PC-3 (cell line): ENCODE data around the gene ANKZF1. TPM values are rescaled to one million over a fixed set of nuclear protein-coding genes. Genes with fewer than 3 reads are reported as not detected.

ENCODE experiments used
- ATAC-seq: fragments of 200-7000 bp; cut with Tn5 transposase; 2 replicates; pipeline ENCODE4 v1.9.1; 2020; ENCODE audit warnings: mild to moderate bottlenecking, moderate library complexity
- BruUV-seq: library from RNA; stranded (reverse); fragments of 400-500 nt; replicated peaks from 2 replicates; lab custom pipeline; 2021; lab: Mats Ljungman, UMichigan
- CTCF ChIA-PET: fragments of 300-600 bp; sonication (Branson Sonifier 250); formaldehyde crosslinking; loops from one replicate; lab custom pipeline; 2022; ENCODE audit warnings: antibody characterized with exemption; lab: Charles Lee
- POLR2A ChIA-PET: fragments of 300-600 bp; sonication (Branson Sonifier 250); formaldehyde crosslinking; loops from one replicate; lab custom pipeline; 2022; ENCODE audit warnings: antibody characterized with exemption; ENCODE audit not compliant: unreplicated experiment; lab: Charles Lee
- DNase-seq: peaks from one replicate; pipeline ENCODE4 v3.0.0-alpha.2; 2015
- H2AFZ ChIP-seq: fragments of 300-600 bp; sonication (generic); 2 replicates; pipeline ENCODE4 v1.6.0; 2016; ENCODE audit warnings: antibody characterized with exemption, low read length
- H3F3A ChIP-seq: fragments of 300-600 bp; sonication (generic); one replicate; pipeline ENCODE4 v1.6.0; 2017; ENCODE audit warnings: antibody characterized with exemption, low read length, control low read depth, mild to moderate bottlenecking; ENCODE audit not compliant: unreplicated experiment
- H3K27ac ChIP-seq: fragments of 300-600 bp; sonication (generic); 2 replicates; pipeline ENCODE4 v1.5.1; 2016; ENCODE audit warnings: mild to moderate bottlenecking, low read length
- H3K27me3 ChIP-seq: fragments of 300-600 bp; sonication (generic); 2 replicates; pipeline ENCODE4 v1.6.1; 2016; ENCODE audit warnings: low read length, mixed read lengths
- H3K36me3 ChIP-seq: fragments of 300-600 bp; sonication (generic); 2 replicates; pipeline ENCODE4 v1.6.1; 2016; ENCODE audit warnings: low read depth, mixed run types, low read length, mixed read lengths
- H3K4me1 ChIP-seq: fragments of 300-600 bp; sonication (generic); 2 replicates; pipeline ENCODE4 v1.5.1; 2016; ENCODE audit warnings: low read length; ENCODE audit not compliant: insufficient read depth
- H3K4me2 ChIP-seq: fragments of 300-600 bp; sonication (generic); 2 replicates; pipeline ENCODE4 v1.6.0; 2016; ENCODE audit warnings: low read length
- H3K4me3 ChIP-seq: fragments of 300-600 bp; sonication (generic); 2 replicates; pipeline ENCODE4 v1.5.1; 2016; ENCODE audit warnings: mild to moderate bottlenecking, low read length, mixed read lengths
- H3K79me2 ChIP-seq: fragments of 300-600 bp; sonication (generic); 2 replicates; pipeline ENCODE4 v1.6.1; 2017; ENCODE audit warnings: low read length, mixed read lengths
- H3K9ac ChIP-seq: fragments of 300-600 bp; sonication (generic); 2 replicates; pipeline ENCODE4 v1.6.0; 2016; ENCODE audit warnings: mild to moderate bottlenecking, low read length
- H3K9me2 ChIP-seq: fragments of 300-600 bp; sonication (generic); replicated peaks from 2 replicates; pipeline ENCODE4 v1.6.1; 2016; ENCODE audit warnings: mixed run types, low read length, mixed read lengths
- H3K9me3 ChIP-seq: fragments of 300-600 bp; sonication (generic); 2 replicates; pipeline ENCODE4 v1.6.1; 2016; ENCODE audit warnings: low read length, mixed read lengths
- H4K20me1 ChIP-seq: fragments of 300-600 bp; sonication (generic); 2 replicates; pipeline ENCODE4 v1.6.1; 2016; ENCODE audit warnings: low read length, mixed read lengths
- CTCF ChIP-seq: fragments of 300-600 bp; sonication (generic); conservative IDR thresholded peaks from 2 replicates; pipeline ENCODE4 v1.5.1; 2017; ENCODE audit warnings: antibody characterized with exemption, low read depth, mild to moderate bottlenecking, low read length
- EZH2 ChIP-seq: fragments of 300-600 bp; sonication (generic); IDR thresholded peaks from one replicate; pipeline ENCODE4 v1.6.1; 2017; ENCODE audit warnings: antibody characterized with exemption, mild to moderate bottlenecking, low read length; ENCODE audit not compliant: unreplicated experiment
- EZH2phosphoT487 ChIP-seq: fragments of 300-600 bp; sonication (generic); IDR thresholded peaks from 2 replicates; pipeline ENCODE4 v1.6.1; 2018; ENCODE audit warnings: mild to moderate bottlenecking, antibody characterized with exemption, low read length, borderline replicate concordance
- intact Hi-C: fragments of 100-400 bp; cut with micrococcal nuclease; formaldehyde crosslinking; loops from 2 replicates; pipeline ENCODE4 v1.9.0; 2023
- total RNA-seq: library from RNA; depleted of rRNA; stranded (reverse); fragments of >200 nt; gene quantifications from 2 replicates; pipeline ENCODE4 v1.2.3, GENCODE V29; 2014; rRNA removed

Gene ANKZF1
- total RNA-seq, 1 experiment from 2014 or later: 67.9 TPM

- H3K9me2 ChIP-seq: no peaks in the 10 kb centered on the region
- H3K9ac ChIP-seq: no peak overlapping the region
- no peak overlapping the region for H3K4me2 ChIP-seq
- H3F3A ChIP-seq: no peaks in the 10 kb centered on the region
- ChIA-PET CTCF (no interaction called here), POLR2A (no interaction called here)
- H3K27ac ChIP-seq: no peak overlapping the region
- no TSS peak for BruUV-seq
- TF ChIP-seq CTCF (no peak), EZH2phosphoT487 (no peak), EZH2 (no peak)
- DNase-seq (no peak), ATAC-seq (no peak)
- intact Hi-C loops: no loop called here
- no peaks in the 10 kb centered on the region for H3K27me3 ChIP-seq
- H3K4me3 ChIP-seq: no peak overlapping the region
- H3K9me3 ChIP-seq: no peaks in the 10 kb centered on the region
- H3K36me3 ChIP-seq: peaks cover 3% of the 10 kb centered on the region; the same call in 1 of the 2 replicates
- H2AFZ ChIP-seq: no peak overlapping the region
- peaks cover 12% of the 10 kb centered on the region for H3K4me1 ChIP-seq
- H4K20me1 ChIP-seq: no peaks in the 10 kb centered on the region
- peaks cover 3% of the 10 kb centered on the region for H3K79me2 ChIP-seq
Observed at GRCh38 chr2:219285373-219285735, 55.7 kb downstream of the ANKZF1 start.

- TF ChIP-seq CTCF (no peak), EZH2 (no peak), EZH2phosphoT487 (no peak)
- ChIA-PET POLR2A (no interaction called here), CTCF (interaction anchor here (0.5 kb wide), 1 partner anchor 113 kb away, joined by 3 read pairs; no protein-coding TSS in a partner anchor)
- Histone ChIP-seq H3F3A (no peaks in the 10 kb centered on the region), H3K79me2 (no peaks in the 10 kb centered on the region), H2AFZ (no peak overlapping the region), H3K4me1 (peaks cover 11% of the 10 kb centered on the region), H3K9me2 (no peaks in the 10 kb centered on the region), H3K9me3 (no peaks in the 10 kb centered on the region), H3K27me3 (no peaks in the 10 kb centered on the region), H3K4me2 (no peak overlapping the region), H3K36me3 (peaks cover 3% of the 10 kb centered on the region; the same call in 1 of the 2 replicates), H3K27ac (no peak overlapping the region), H3K9ac (no peak overlapping the region), H3K4me3 (no peak overlapping the region), H4K20me1 (no peaks in the 10 kb centered on the region)
- ATAC-seq (no peak), DNase-seq (no peak)
- intact Hi-C loops: no loop called here
- no TSS peak for BruUV-seq
Observed at GRCh38 chr2:219285894-219286425, 56.4 kb downstream of the ANKZF1 start.

Other genes with a start within 250 kb of the ANKZF1 start
- 0.07 TPM in 1 of 2 replicates, not detected in the other for gene FEV, start 244.6 kb upstream of the ANKZF1 start, total RNA-seq
- gene CRYBA2, start 236.4 kb upstream of the ANKZF1 start, total RNA-seq: 6.4 and 13.5 TPM in 2 replicates
- 0.17 and 0.18 TPM in 2 replicates for gene CFAP65, start 188.3 kb upstream of the ANKZF1 start, total RNA-seq
- gene IHH, start 168.9 kb upstream of the ANKZF1 start, total RNA-seq: 0.07 TPM in 1 of 2 replicates, not detected in the other
- gene NHEJ1, start 69.0 kb upstream of the ANKZF1 start, total RNA-seq: 16.7 and 18.5 TPM in 2 replicates
- gene SLC23A3, start 59.8 kb upstream of the ANKZF1 start, total RNA-seq: 1.4 and 1.7 TPM in 2 replicates
- 38.2 and 44.0 TPM in 2 replicates for gene CNPPD1, start 52.9 kb upstream of the ANKZF1 start, total RNA-seq
- 61.0 and 87.2 TPM in 2 replicates for gene RETREG2, start 51.5 kb upstream of the ANKZF1 start, total RNA-seq
- 47.5 and 49.5 TPM in 2 replicates for gene ZFAND2B, start 23.0 kb upstream of the ANKZF1 start, total RNA-seq
- gene ABCB6, start 10.8 kb upstream of the ANKZF1 start, total RNA-seq: 21.1 and 23.9 TPM in 2 replicates
- 59.6 and 77.2 TPM in 2 replicates for gene ATG9A, start 170 bp upstream of the ANKZF1 start, total RNA-seq
- gene GLB1L, start 15.6 kb downstream of the ANKZF1 start, total RNA-seq: 6.0 and 6.1 TPM in 2 replicates
- gene STK16, start 15.7 kb downstream of the ANKZF1 start, total RNA-seq: 13.8 and 16.3 TPM in 2 replicates
- gene TUBA4B, start 23.4 kb downstream of the ANKZF1 start, total RNA-seq: not detected in 2 replicates
- 75.4 and 87.9 TPM in 2 replicates for gene TUBA4A, start 24.1 kb downstream of the ANKZF1 start, total RNA-seq
- 62.3 and 98.4 TPM in 2 replicates for gene DNAJB2, start 49.6 kb downstream of the ANKZF1 start, total RNA-seq
- 0.07 TPM in 1 of 2 replicates, not detected in the other for gene PTPRN, start 79.6 kb downstream of the ANKZF1 start, total RNA-seq
- not detected in 2 replicates for gene RESP18, start 102.9 kb downstream of the ANKZF1 start, total RNA-seq
- 86.2 and 114 TPM in 2 replicates for gene DNPEP, start 158.1 kb downstream of the ANKZF1 start, total RNA-seq
- gene DES, start 188.6 kb downstream of the ANKZF1 start, total RNA-seq: not detected in 2 replicates
- 30.7 and 45.2 TPM in 2 replicates for gene SPEG, start 205.0 kb downstream of the ANKZF1 start, total RNA-seq